Fibroblast of villous mesenchyme (primary cell): ENCODE measurements around the gene RIMKLA. TPM values are rescaled to one million over a fixed set of nuclear protein-coding genes. Genes with fewer than 3 reads are reported as not detected.

Experiments
- DNase-seq: peaks from one replicate; pipeline ENCODE4 v3.0.0-alpha.2; 2010; ENCODE audit warnings: low read depth
- H3K4me3 ChIP-seq: 2 replicates; pipeline ENCODE4 v1.5.1; 2011; ENCODE audit warnings: low read depth, mild to moderate bottlenecking, low read length
- total RNA-seq: library from RNA; depleted of rRNA; stranded (reverse); fragments of >200 nt; gene quantifications from 2 replicates; pipeline ENCODE4 v1.2.3, GENCODE V29; 2012
- TF ChIP-seq, protein P1 (sequence below): IDR thresholded peaks from 2 replicates; pipeline ENCODE4 v1.5.1; 2012; ENCODE audit warnings: low read depth, mild to moderate bottlenecking, low read length; ENCODE audit not compliant: insufficient read depth

RIMKLA gene
- total RNA-seq, 1 donor = not detected

DNA sequence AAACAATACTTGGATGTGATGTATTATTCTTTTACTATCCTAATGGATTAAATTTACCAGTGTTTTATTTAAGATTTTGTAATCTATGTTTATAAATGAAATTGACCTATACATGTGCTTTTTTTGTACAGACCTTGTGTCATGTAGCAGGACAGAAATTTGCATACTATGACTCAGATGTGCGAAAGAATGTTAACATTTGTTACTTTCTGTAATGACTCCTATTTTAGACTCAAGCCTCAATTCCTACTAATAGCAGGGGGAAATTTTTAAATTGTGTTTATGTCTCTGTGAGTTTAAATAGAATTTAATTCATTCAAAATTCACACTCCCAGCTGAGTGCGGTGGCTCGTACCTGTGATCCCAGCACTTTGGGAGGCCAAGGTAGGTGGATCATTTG lies 21.8 kb upstream of the RIMKLA start:
- TF ChIP-seq, protein P1, sequence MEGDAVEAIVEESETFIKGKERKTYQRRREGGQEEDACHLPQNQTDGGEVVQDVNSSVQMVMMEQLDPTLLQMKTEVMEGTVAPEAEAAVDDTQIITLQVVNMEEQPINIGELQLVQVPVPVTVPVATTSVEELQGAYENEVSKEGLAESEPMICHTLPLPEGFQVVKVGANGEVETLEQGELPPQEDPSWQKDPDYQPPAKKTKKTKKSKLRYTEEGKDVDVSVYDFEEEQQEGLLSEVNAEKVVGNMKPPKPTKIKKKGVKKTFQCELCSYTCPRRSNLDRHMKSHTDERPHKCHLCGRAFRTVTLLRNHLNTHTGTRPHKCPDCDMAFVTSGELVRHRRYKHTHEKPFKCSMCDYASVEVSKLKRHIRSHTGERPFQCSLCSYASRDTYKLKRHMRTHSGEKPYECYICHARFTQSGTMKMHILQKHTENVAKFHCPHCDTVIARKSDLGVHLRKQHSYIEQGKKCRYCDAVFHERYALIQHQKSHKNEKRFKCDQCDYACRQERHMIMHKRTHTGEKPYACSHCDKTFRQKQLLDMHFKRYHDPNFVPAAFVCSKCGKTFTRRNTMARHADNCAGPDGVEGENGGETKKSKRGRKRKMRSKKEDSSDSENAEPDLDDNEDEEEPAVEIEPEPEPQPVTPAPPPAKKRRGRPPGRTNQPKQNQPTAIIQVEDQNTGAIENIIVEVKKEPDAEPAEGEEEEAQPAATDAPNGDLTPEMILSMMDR = no peak

DNA sequence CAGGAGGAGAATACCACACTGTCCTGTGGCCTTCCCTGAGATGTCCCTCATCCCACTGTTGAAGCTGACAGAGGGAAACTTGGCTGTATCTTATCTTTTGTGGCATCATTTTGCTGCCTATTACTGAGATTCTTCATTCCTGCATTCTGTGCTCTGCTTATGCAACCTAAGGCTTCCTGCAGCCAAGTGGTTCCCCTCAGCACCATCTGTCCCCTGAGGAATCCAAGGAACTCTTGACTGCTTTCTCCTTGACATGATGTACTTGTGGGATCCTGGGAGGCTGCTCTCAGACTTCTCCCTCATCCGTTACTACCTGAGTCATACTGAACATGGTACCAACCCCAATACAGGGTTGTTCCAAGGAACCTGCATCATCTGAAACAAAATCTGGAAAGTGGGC lies 21.1 kb upstream of the RIMKLA start:
- TF ChIP-seq, protein P1 = no peak
- no peak overlapping the region for H3K4me3 ChIP-seq
- no peak for DNase-seq

More for the DNA sequence above, 21.8 kb upstream of the RIMKLA start:
- no peak for DNase-seq
- no peak overlapping the region for H3K4me3 ChIP-seq

DNA sequence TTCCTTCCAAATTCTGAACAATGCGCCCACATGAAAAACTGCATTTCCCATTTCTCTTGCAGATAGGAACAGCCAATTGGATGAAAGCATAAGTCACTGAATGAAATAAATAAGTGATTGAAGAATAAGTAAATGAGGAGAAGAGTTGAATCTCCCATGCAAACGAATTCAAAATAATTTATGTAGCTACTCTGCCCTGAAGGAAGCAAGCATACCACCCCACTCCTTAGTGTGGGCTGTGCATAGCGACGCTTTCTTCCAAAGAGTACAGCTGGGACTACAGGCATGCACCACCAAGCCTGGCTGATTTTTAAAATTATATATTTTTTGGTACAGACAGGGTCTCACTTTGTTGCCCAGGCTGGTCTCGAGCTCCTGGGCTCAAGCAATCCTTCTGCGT lies 16.5 kb upstream of the RIMKLA start:
- TF ChIP-seq, protein P1 = no peak
- H3K4me3 ChIP-seq = no peak overlapping the region
- no peak for DNase-seq

DNA sequence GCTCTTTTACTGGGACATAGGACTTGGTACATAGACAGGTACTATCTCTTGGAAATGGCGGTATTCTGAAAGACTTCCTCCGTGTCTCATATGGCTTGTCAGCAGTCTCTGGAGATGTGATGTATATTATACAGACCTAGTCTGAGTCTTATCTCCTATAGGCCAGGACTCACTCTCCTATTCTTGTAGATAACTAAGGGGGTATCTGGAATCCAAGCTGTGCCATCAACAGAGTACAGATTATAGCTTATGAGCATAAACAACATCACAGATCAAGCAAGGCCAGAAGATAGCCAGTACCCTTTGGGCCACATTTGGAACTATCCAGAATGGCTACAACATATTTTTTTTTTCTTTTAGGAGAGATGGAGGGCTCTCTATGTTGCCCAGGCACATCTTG lies 16.1 kb upstream of the RIMKLA start:
- no peak for DNase-seq
- H3K4me3 ChIP-seq = no peak overlapping the region
- TF ChIP-seq, protein P1 = no peak

DNA sequence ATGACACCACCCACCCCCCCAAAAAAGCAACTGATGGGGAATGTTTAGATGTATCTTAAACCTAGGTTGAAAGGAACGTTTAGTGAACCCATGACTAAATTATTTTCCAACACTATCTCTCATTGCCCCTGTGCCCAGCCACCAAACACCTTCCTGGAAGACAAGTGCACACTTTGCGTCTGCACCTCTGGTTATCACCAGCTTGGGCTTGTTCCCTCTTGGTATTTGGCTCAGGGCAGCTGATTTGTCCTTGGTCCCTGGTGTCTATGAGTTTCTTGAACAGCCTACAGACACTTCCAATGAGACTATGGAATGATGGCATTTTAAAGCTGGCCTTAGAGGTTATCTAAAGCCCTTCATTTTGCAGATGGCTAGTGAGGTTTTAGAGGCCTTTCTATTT lies 15.5 kb upstream of the RIMKLA start:
- TF ChIP-seq, protein P1 = no peak
- no peak for DNase-seq
- no peak overlapping the region for H3K4me3 ChIP-seq

DNA sequence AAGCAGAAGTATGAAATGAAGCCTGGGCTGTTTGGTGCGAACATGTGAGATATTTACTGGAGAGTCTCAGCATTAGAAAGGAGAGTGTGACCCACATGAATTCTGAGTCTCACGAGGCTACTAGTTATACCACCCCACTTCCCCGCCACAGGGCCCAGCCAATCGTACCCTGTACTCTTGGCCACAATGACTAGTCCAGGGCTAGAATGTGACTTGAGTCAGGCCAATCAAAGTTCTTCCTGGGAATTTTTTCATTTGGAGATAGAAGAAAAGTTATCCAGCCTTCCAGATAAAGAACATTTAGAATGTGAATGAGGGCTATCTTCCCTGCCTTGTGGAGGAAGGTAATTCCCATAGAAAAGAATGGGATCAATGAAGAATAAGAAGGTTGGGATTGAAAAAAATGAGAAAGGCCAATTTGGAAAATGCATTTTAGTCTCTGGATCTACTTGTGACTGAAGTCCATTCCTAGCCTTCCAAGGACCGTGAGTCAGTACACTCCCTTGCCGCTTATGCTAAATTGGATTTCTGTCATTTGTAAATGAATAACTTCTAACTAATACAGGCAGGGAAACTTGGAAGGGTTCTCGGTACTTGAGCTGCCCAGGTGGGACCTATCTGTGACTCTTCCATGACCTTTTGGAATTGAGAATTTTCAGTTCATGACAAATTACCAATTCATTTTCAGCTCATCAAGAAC lies 12.3 kb upstream of the RIMKLA start:
- DNase-seq = no peak
- no peak overlapping the region for H3K4me3 ChIP-seq
- TF ChIP-seq, protein P1 = no peak

DNA sequence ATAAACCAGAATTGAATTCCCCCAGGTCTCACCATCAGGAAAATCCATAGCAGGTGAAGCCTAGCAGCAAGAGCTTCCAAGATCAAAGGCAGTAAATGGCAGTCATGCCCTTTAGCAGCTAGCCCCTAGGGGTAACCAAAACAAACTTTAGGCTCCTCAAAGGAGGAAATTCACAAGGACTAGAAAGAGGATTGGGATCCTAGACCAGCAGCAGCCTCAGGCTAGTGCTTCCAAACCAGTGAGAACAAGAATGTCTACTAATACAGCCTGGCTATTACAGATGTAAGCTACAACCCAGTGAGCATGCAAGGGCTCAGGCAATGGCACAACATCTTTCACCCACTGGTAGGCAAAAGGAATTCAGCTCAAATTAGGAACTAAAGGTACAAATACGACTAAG lies 11.1 kb upstream of the RIMKLA start:
- no peak for DNase-seq
- no peak overlapping the region for H3K4me3 ChIP-seq
- TF ChIP-seq, protein P1 = no peak
